OCI-LY7 (cell line): ENCODE data around the gene PAAF1. TPM values are rescaled to one million over a fixed set of nuclear protein-coding genes. Genes with fewer than 3 reads are reported as not detected.

Experiments used
- BruUV-seq: library from RNA; stranded (reverse); fragments of 400-500 nt; replicated peaks from 2 replicates; lab custom pipeline; 2021; lab: Mats Ljungman, UMichigan
- CTCF ChIA-PET: fragments of 300-600 bp; sonication (Branson Sonifier 250); formaldehyde crosslinking; loops from one replicate; lab custom pipeline; 2022; ENCODE audit warnings: antibody characterized with exemption; ENCODE audit not compliant: unreplicated experiment; lab: Charles Lee
- POLR2A ChIA-PET: fragments of 300-600 bp; sonication (Branson Sonifier 250); formaldehyde crosslinking; loops from one replicate; lab custom pipeline; 2022; ENCODE audit warnings: antibody characterized with exemption; lab: Charles Lee
- DNase-seq: peaks from one replicate; pipeline ENCODE4 v3.0.0-alpha.2; 2015; ENCODE audit warnings: low spot score
- H2AFZ ChIP-seq: fragments of 200-600 bp; sonication (generic), shearing (Covaris generic); 2 replicates; pipeline ENCODE4 v1.6.1; 2014; ENCODE audit warnings: mild to moderate bottlenecking, antibody characterized with exemption, low read length, moderate library complexity
- H3K27ac ChIP-seq: fragments of 200-600 bp; sonication (generic); 2 replicates; pipeline ENCODE4 v1.5.1; 2014; ENCODE audit warnings: mixed run types, low read depth, mild to moderate bottlenecking, moderate library complexity, low read length, inconsistent platforms; ENCODE audit not compliant: poor library complexity, severe bottlenecking
- H3K36me3 ChIP-seq: fragments of 200-600 bp; sonication (generic); 2 replicates; pipeline ENCODE4 v1.6.1; 2014; ENCODE audit warnings: mild to moderate bottlenecking, antibody characterized with exemption, low read length, moderate library complexity, mixed read lengths; ENCODE audit not compliant: insufficient read depth
- H3K4me1 ChIP-seq: fragments of 200-600 bp; sonication (generic); 2 replicates; pipeline ENCODE4 v1.5.1; 2014; ENCODE audit warnings: mild to moderate bottlenecking, low read length; ENCODE audit not compliant: insufficient read depth, poor library complexity, severe bottlenecking
- H3K4me2 ChIP-seq: fragments of 200-600 bp; sonication (generic); 2 replicates; pipeline ENCODE4 v1.6.1; 2014; ENCODE audit warnings: mild to moderate bottlenecking, low read length
- H3K4me3 ChIP-seq: fragments of 200-600 bp; sonication (generic); 2 replicates; pipeline ENCODE4 v1.5.1; 2014; ENCODE audit warnings: mild to moderate bottlenecking, low read depth, low read length; ENCODE audit not compliant: poor library complexity, severe bottlenecking
- H3K79me2 ChIP-seq: fragments of 200-600 bp; sonication (generic); 2 replicates; pipeline ENCODE4 v1.6.1; 2016; ENCODE audit warnings: low read depth, mild to moderate bottlenecking, low read length, moderate library complexity, mixed read lengths; ENCODE audit not compliant: insufficient read depth
- H3K9me2 ChIP-seq: fragments of 200-600 bp; sonication (generic); 2 replicates; pipeline ENCODE4 v1.6.1; 2016; ENCODE audit warnings: mild to moderate bottlenecking, low read length, mixed read lengths; ENCODE audit not compliant: insufficient read depth
- H3K9me3 ChIP-seq: fragments of 200-600 bp; sonication (generic); 2 replicates; pipeline ENCODE4 v1.6.1; 2014; ENCODE audit warnings: mild to moderate bottlenecking, mixed run types, low read length, mixed read lengths
- H4K20me1 ChIP-seq: fragments of 200-600 bp; sonication (generic); 2 replicates; pipeline ENCODE4 v1.6.1; 2014; ENCODE audit warnings: mild to moderate bottlenecking, antibody characterized with exemption, low read length, moderate library complexity, mixed read lengths; ENCODE audit not compliant: insufficient read depth
- EZH2phosphoT487 ChIP-seq: fragments of 200-600 bp; sonication (generic); IDR thresholded peaks from 2 replicates; pipeline ENCODE4 v1.6.1; 2018; ENCODE audit warnings: low read depth, borderline replicate concordance, mild to moderate bottlenecking, mixed run types, antibody characterized with exemption, low read length, moderate library complexity, mixed read lengths
- intact Hi-C: fragments of 100-400 bp; cut with micrococcal nuclease; formaldehyde crosslinking; loops from one replicate; pipeline ENCODE4 v1.10.0; 2022; ENCODE audit not compliant: unreplicated experiment
- total RNA-seq, 2 experiments: library from RNA; depleted of rRNA in 1 of 2; stranded (reverse); fragments of >200 nt in 1 of 2; shearing (Covaris generic) in 1 of 2; gene quantifications; 2 replicates each; pipeline ENCODE4 v1.2.3, GENCODE V29; 2014 to 2022
- TF ChIP-seq, protein P1 (sequence below): fragments of 200-600 bp; sonication (generic); conservative IDR thresholded peaks from 2 replicates; pipeline ENCODE4 v1.5.1; 2014; ENCODE audit warnings: mild to moderate bottlenecking, antibody characterized with exemption, low read length, moderate library complexity, mixed read lengths

PAAF1 gene
- total RNA-seq, 2 experiments from 2014 or later, result 11.2 to 35.0 TPM

DNA sequence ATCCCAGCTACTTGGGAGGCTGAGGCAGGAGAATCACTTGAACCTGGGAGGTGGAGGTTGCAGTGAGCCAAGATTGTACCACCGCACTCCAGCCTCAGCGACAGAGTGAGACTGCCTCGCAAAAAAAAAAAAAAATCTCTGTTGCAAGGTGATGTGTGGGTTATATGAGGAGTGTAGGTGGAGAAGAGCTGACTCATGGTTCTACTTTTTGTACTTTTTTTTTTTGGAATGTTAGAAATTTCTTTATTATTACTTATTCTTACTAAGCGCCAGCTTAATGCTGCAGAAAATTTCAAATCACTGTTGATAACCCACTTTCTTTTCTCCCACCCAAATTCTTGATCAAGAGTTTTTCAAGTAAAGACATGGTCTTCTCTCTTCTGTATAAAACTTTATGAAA, 44.4 kb downstream of the PAAF1 start:
- Histone ChIP-seq H3K36me3 (peaks cover 54% of the 10 kb centered on the region), H3K4me3 (no peak overlapping the region), H3K4me1 (no peaks in the 10 kb centered on the region), H4K20me1 (no peaks in the 10 kb centered on the region), H3K4me2 (no peak overlapping the region), H3K27ac (no peak overlapping the region), H3K9me2 (no peaks in the 10 kb centered on the region), H2AFZ (no peak overlapping the region), H3K9me3 (no peaks in the 10 kb centered on the region), H3K79me2 (no peaks in the 10 kb centered on the region)
- CTCF ChIA-PET, result no interaction called here
- TF ChIP-seq, protein P1, sequence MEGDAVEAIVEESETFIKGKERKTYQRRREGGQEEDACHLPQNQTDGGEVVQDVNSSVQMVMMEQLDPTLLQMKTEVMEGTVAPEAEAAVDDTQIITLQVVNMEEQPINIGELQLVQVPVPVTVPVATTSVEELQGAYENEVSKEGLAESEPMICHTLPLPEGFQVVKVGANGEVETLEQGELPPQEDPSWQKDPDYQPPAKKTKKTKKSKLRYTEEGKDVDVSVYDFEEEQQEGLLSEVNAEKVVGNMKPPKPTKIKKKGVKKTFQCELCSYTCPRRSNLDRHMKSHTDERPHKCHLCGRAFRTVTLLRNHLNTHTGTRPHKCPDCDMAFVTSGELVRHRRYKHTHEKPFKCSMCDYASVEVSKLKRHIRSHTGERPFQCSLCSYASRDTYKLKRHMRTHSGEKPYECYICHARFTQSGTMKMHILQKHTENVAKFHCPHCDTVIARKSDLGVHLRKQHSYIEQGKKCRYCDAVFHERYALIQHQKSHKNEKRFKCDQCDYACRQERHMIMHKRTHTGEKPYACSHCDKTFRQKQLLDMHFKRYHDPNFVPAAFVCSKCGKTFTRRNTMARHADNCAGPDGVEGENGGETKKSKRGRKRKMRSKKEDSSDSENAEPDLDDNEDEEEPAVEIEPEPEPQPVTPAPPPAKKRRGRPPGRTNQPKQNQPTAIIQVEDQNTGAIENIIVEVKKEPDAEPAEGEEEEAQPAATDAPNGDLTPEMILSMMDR, result no peak
- no peak for TF ChIP-seq EZH2phosphoT487
- POLR2A ChIA-PET, result interaction anchor here (0.7 to 1.0 kb wide), 2 partner anchors 18 to 36 kb away, joined by 3 read pairs; no protein-coding TSS in a partner anchor
- no TSS peak for BruUV-seq
- DNase-seq, result no peak
- intact Hi-C loops, result no loop called here

DNA sequence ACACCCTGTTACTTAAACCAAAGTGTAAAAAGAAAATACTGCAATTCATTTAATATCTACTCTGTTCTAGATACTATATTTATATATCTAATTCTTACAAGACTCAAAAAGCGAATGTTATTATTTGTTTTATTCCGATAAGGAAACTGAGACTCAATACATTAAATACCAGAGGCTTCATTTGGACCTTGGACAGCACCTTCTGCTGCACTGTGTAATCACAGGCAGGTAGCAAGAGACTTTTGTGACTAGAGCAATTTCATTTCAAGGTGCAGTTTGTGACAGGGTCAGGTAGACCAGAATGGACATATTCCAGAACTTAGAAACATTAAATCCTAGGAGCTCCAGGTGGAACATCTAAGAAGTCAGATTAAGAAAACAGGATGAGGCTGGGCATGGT, 52.6 kb downstream of the PAAF1 start:
- H3K4me3 ChIP-seq, result no peak overlapping the region
- H2AFZ ChIP-seq, result no peak overlapping the region
- no peaks in the 10 kb centered on the region for H3K79me2 ChIP-seq
- H3K9me3 ChIP-seq, result no peaks in the 10 kb centered on the region
- intact Hi-C loops, result no loop called here
- BruUV-seq, result no TSS peak
- H3K27ac ChIP-seq, result no peak overlapping the region
- ChIA-PET POLR2A (no interaction called here), CTCF (no interaction called here)
- no peak for DNase-seq
- no peak for TF ChIP-seq EZH2phosphoT487
- TF ChIP-seq, protein P1, result no peak
- H3K9me2 ChIP-seq, result no peaks in the 10 kb centered on the region
- H3K4me2 ChIP-seq, result no peak overlapping the region
- H3K4me1 ChIP-seq, result no peaks in the 10 kb centered on the region
- H4K20me1 ChIP-seq, result no peaks in the 10 kb centered on the region
- peaks cover 44% of the 10 kb centered on the region for H3K36me3 ChIP-seq

DNA sequence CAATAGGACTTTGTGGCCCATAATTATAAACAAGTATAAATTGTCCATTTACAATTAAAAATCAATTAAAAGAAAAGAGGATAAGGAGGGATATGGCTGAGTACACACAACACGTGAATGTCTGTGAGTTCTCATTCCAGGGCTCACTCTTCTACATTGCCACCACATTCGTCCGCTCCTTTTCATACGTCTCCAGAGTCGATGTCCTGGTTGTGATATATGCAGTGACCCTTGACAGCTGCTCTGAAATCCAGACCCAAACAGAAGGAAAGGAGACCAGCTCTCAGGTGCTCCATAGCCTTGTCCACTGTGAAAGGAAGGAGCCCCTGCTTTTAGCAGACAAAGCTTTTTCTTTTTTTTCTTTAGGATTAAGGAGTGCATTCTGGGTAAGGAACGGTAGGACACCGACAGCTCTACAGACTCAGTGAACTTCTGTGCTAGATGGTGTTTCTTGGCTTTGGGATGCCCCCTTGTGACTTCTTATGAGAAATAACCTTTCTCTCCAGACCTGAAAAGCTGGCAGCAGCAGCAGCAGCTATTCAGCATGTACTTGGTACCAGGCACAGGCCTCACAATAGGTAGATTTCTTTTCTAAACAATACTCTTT, 54.3 kb downstream of the PAAF1 start:
- peak; percentile 74 for DNase-seq
- Histone ChIP-seq H4K20me1 (no peaks in the 10 kb centered on the region), H3K9me3 (no peaks in the 10 kb centered on the region), H3K4me3 (no peak overlapping the region), H3K9me2 (no peaks in the 10 kb centered on the region), H3K4me2 (no peak overlapping the region), H3K27ac (no peak overlapping the region), H3K36me3 (peaks cover 46% of the 10 kb centered on the region), H2AFZ (no peak overlapping the region), H3K4me1 (no peaks in the 10 kb centered on the region), H3K79me2 (no peaks in the 10 kb centered on the region)
- no TSS peak for BruUV-seq
- intact Hi-C loops, result loop anchor here (5.0 kb wide), 1 partner anchor 304 kb away; no protein-coding TSS in a partner anchor
- TF ChIP-seq, protein P1, result peak; percentile 80
- TF ChIP-seq EZH2phosphoT487, result no peak
- CTCF ChIA-PET, result no interaction called here
- POLR2A ChIA-PET, result no interaction called here
